Measurements from ENCODE around the gene ANXA2R. TPM values are rescaled to one million over a fixed set of nuclear protein-coding genes. Genes with fewer than 3 reads are reported as not detected.

The ANXA2R gene
- total RNA-seq, 1 donor, result 3.0 TPM

DNA sequence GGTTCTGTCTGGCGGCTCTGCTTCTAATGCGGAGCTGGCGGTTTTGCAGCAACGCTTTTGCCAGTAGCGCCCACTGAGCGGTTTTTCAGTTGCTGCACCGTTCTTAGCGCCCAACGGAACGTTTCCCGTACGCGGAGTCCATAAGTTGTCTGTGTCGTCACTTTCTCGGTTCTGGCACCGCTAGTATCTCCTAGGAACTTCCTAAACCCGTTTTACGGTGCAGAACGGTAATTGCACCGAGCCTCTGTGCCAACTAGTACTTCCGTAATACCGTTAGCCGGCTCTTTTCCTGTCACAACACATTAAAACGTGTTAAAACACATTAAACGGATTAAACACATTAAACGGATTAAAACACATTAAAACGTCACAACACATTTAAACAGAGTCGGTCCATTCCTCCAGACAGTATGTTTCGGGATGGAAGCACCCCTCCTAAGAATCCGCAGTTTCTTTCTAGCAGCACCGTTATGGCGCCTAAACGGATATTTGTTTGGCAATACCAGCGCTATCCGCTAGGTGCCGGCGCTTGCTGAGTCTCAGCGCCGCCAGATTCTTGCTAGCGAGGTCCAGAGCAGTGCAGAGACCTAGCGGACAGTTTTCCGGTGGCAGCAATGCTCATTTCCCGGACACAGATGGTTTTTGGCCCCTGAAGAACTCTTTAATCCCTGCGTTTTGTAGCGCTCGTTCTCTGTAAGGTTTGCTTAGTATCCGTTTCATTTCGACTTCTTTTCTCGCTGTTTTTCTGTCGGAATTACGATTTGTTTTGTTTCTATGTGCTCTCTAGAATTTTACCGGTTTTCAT lies 45.4 kb downstream of the ANXA2R start:
- peak; percentile 96 for DNase-seq (ENCODE audit: low read depth)
- H3K4me3 ChIP-seq (ENCODE audit: low read depth, low read length), result peak overlapping the region; percentile 72
- TF ChIP-seq CTCF (IDR thresholded peaks at IDR 0.05; ENCODE audit: insufficient read depth, low read length), result peak; percentile 90

DNA sequence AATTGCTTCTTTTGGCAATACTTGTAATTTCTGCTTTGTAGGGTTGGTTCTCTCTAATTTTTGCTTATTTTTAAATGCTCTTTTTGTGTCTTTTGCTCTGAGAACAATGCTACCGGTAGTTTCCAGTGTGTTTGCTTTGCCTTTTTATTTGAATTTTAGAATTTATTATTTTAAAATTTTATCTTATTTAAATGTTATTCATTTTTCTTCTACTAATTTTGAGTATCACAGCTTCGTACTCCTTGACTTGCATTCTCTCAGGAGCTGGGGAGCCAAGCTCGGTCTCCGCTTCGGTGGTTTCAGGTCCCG lies 45.9 kb downstream of the ANXA2R start:
- peak overlapping the region; percentile 72 for H3K4me3 ChIP-seq (ENCODE audit: low read depth, low read length)
- TF ChIP-seq CTCF (IDR thresholded peaks at IDR 0.05; ENCODE audit: insufficient read depth, low read length), result no peak
- no peak for DNase-seq (ENCODE audit: low read depth)

DNA sequence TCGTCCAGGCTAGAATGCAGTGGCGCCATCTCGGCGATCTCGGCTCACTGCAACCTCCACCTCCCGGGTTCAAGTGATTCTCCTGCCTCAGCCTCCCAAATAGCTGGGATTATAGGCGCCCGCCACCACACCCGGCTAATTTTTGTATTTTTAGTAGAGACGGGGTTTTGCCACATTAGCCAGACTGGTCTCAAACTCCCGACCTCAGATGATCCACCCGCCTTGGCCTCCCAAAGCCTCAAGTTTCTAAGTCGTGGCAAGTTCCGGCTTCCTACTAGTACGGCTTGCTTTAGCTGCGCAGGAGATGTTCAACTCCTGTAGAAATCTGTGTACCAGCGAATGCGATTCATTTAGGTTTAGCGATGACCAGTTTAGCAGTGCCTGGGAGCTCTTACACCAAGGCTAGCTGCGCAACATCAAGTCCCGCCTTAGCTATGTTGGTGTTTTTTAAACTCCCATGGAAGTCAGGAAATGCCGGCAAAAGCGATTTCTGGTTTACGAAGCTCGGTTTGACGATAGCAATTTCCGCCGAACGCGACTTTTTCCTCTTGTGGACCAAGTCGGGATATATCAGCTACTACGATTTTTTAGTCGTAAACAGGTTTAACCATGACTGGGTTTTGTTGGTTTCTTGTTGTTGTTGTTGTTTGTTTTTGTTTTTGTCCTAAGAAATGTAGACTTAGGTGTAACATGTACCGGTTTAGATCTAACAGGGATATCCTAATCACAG lies 46.4 kb downstream of the ANXA2R start:
- peak overlapping the region; percentile 72 for H3K4me3 ChIP-seq (ENCODE audit: low read depth, low read length)
- TF ChIP-seq CTCF (IDR thresholded peaks at IDR 0.05; ENCODE audit: insufficient read depth, low read length), result peak; percentile 18
- peak; percentile 81 for DNase-seq (ENCODE audit: low read depth)

- TF ChIP-seq CTCF (IDR thresholded peaks at IDR 0.05; ENCODE audit: insufficient read depth, low read length), result no peak
- peak overlapping the region; percentile 73 for H3K4me3 ChIP-seq (ENCODE audit: low read depth, low read length)
- DNase-seq (ENCODE audit: low read depth), result peak; percentile 81
Observed at GRCh38 chr5:42992088-42992879, 47.8 kb downstream of the ANXA2R start.

- H3K4me3 ChIP-seq (ENCODE audit: low read depth, low read length), result peak overlapping the region; percentile 73
- TF ChIP-seq CTCF (IDR thresholded peaks at IDR 0.05; ENCODE audit: insufficient read depth, low read length), result no peak
- DNase-seq (ENCODE audit: low read depth), result no peak
Observed at GRCh38 chr5:42991404-42992087, 48.6 kb downstream of the ANXA2R start.

DNA sequence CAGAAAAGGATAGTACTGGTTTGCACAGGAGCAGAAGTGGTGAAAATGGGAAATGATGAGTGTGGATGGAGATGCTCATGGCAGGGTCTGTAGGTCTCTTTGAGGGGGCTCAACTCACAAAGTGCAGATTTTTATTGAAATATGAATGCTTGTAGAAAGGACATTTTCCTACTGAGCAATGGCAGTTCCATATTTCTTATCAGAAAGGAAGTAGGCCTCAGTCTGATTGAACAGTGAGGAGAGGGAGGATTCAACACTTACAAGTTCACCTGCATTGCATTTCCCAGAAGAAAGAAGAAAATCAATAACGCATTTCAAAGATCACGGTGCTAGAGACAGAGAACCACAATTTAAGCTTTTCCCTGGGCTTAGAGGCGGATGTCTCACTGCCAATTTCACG lies 49.2 kb downstream of the ANXA2R start:
- DNase-seq (ENCODE audit: low read depth), result no peak
- no peak for TF ChIP-seq CTCF (IDR thresholded peaks at IDR 0.05; ENCODE audit: insufficient read depth, low read length)
- no peak overlapping the region for H3K4me3 ChIP-seq (ENCODE audit: low read depth, low read length)

All from fibroblast of the aortic adventitia (primary cell).